GM19468 (cell line): ENCODE measurements around the gene FOXD4L3.
"Not testable (repeated sequence)": the region's sequence is repeated elsewhere in the genome, so short reads cannot be mapped to it uniquely, and the experiment has no call there.

Experiments
- ATAC-seq: cut with Tn5 transposase; IDR thresholded peaks from one replicate; pipeline ENCODE4 v1.9.1; 2021; ENCODE audit warnings: mild to moderate bottlenecking, moderate library complexity, moderate number of reproducible peaks; ENCODE audit not compliant: unreplicated experiment; ENCODE audit errors: extremely low read depth

The FOXD4L3 gene

DNA sequence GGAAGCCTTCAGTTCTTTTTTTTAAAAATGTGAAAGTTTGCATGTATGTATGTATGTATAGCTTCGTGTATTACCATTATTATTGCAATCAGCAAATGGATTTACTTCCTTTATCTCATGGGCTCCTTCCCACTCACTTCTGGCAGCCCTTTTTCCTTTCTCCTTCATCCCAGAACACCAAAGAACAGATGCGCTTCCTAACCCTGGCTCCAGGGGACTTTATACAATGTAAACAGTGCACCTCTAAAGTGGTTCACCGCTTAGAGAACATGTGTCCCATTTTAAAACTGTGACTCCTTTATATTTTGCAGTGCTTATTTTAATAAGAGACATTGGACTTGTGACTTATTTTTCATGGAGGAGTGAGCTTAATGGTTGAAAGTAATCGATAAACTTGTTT is 40.6 kb downstream of the FOXD4L3 start:
- not testable (repeated sequence) for ATAC-seq

DNA sequence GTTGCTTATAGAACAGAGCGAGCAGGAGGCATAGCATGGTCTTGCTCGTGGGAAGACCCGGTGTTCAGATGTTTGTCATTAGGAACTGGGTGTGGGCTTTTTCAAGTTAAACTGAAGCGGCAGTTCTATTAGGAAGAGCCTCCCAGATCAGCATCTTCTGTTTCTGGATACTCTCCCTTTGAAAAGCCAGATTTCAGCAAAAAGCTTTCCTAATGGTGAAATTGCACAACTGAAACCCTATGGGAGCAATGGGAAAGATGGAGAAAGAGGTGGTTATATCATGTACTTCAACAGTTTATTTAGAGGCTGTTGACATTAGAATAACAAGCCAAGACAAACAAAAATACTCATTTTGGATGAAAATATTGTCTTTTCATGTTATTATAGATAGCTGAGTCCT is 41.3 kb downstream of the FOXD4L3 start:
- ATAC-seq: not testable (repeated sequence)

DNA sequence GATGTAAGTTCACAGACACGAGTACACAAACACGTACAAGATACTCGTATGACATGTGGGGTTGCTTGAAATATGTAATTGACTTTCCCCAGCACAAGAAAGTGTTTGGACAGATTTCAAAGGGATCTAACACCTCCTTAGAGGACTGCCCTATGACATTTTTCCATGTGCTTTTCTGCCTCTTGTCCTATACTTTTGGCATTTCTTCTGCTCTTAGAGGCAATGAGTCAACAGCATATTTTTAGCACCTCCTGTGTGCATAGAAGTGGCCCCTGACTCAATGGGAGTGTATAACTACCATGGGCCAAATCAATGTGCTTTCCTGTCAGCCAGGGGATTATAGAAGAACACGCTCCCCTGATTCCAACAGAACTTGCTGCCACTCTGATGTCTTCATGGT is 49.0 kb downstream of the FOXD4L3 start:
- not testable (repeated sequence) for ATAC-seq
